ENCODE data around the gene PECR.

GRCh38 chr2:216104691-216105090 is 23.1 kb upstream of the PECR start:
- TF ChIP-seq CTCF (IDR thresholded peaks at IDR 0.05 in 8 of 11, conservative IDR thresholded peaks at IDR 0.05 in 3 of 11) (no peak), POLR2AphosphoS5 (IDR thresholded peaks at IDR 0.05) (no peak)

All from spleen (tissue), 7 donors.